Measurements from ENCODE around the gene RASSF5.

DNA sequence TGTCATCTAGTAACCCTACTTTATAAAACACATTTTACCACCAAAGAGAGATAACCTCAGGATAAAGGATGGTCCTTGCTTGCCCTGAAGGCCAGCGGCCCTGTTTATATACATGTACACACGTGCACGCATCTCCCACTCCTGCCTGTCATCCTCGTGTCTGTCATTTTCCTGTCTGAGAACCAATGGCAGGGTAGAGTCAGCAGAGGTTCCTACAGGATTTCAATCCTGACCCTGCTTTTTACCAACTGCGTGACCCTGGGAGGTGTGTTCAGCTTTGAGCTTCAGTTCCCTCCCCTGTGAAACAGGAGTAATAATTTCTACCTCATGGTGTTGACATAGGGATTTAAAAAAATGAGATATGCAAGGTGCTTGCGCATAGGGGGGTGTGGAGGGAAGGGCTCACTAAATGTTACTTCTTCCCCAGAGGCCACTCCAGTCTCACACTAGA lies 12.3 kb upstream of the RASSF5 start:
- TF ChIP-seq GATA3 (IDR thresholded peaks at IDR 0.05; ENCODE audit: low read depth, low read length) (no peak), GATA2 (IDR thresholded peaks at IDR 0.05; ENCODE audit: low read depth, low read length) (no peak)

All from SH-SY5Y (cell line).